GM21529 (cell line): Measurements from ENCODE around the gene BARHL1.
"Not testable (repeated sequence)": the region's sequence is repeated elsewhere in the genome, so short reads cannot be mapped to it uniquely, and the experiment has no call there.

ENCODE experiments used
- ATAC-seq: cut with Tn5 transposase; IDR thresholded peaks from one replicate; pipeline ENCODE4 v1.9.1; 2021; ENCODE audit not compliant: unreplicated experiment

Gene BARHL1

GRCh38 chr9:132556235-132556634 is 26.2 kb upstream of the BARHL1 start:
- no peak for ATAC-seq

GRCh38 chr9:132556714-132557113 is 25.7 kb upstream of the BARHL1 start:
- no peak for ATAC-seq

DNA sequence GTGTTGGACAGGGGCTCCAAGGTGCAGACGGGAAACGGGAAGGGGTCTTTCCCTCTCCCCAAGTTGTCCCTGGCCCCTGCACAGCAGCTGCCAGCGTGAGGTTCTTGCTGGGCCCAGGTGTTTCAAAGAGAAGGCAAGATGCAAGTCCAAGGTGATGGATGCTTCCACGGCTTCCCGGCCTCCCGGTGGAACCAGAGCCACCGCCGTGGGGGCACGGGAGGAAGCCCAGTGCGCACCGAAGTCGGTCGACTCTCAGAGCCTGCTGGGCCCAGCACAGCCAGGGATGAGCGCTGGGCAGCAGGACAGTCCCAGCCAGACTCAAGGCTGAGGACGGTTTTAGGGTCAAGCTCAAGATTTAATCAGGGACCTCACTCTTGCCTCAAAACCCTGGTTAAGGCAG is 25.2 kb upstream of the BARHL1 start:
- no peak for ATAC-seq

DNA sequence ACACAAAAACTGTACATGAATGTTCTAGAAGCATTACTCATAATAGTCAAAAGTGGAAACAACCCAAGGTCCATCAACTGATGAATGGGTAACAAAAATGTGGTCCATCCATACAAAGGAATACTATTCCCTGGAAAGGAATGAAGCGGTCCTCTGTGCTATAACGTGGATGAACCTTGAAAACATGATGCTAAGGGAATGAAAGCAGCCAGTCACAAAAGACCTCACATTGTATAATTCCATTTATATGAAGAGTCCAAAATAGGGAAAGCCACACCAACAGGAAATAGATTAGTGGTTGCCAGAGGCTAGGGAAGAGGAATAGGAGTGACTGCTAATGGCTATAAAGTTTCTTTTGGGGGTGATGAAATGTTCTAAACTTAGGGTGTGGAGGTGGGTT is 22.7 kb upstream of the BARHL1 start:
- ATAC-seq = no peak

DNA sequence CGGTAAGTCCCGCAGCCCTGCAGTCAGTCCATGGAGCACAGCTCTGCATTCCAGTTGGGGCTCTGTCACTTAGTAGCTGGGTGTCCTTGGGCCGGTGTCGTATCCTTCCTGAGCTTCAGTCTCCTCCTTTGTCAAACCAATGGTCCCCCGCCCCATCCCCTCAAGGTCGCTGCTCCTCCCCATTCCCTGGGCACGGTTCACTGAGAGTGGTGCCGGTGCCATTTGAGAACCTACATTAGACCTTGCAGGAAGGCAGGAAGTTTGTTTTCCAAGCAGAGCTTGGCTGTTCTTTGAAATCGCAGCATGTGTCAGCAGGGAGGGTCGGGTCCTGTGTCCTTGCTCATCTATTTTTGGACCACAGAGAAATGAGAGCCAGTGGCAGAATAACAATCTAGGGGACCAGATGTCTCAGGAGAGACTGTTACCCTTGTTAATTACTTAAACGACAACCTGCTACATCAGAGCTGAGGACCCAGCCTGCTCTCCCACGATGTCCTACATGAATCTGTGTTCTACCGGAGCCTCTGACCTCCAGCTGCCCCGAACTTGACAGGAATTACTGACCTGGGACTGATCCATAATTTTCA is 21.7 kb upstream of the BARHL1 start:
- ATAC-seq = no peak

DNA sequence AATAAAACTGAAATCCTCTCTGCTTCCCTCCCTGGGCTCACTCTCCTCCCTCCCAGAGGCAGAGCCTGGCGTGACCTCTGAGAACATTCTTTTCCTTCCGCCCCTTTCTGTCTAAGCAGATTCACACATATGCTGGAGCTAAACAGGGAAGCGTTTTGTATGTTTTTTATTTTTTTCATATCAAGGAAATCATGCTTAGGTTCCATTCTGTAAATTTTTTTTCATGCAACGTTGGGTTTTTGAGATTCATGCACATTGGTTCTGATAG is 20.2 kb upstream of the BARHL1 start:
- no peak for ATAC-seq

DNA sequence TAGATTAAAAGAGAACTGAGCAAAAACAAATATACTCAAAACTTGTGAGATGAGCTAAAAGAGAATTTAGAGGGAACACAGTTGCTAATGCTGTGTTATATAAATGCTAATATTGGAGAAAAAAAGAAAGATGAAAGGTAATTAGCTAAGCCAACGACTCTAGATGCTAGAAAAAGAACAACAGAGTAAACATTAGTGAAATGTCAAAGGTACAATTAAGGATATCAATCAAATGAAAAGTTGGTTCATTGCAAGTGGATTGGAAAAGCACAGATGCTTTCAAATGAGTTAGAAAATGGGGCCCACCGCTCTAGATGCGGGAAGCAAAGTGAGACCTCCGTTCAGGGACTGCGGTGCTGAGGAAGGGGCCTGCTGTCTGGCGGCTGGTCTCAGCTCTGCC is 17.9 kb upstream of the BARHL1 start:
- ATAC-seq = no peak

DNA sequence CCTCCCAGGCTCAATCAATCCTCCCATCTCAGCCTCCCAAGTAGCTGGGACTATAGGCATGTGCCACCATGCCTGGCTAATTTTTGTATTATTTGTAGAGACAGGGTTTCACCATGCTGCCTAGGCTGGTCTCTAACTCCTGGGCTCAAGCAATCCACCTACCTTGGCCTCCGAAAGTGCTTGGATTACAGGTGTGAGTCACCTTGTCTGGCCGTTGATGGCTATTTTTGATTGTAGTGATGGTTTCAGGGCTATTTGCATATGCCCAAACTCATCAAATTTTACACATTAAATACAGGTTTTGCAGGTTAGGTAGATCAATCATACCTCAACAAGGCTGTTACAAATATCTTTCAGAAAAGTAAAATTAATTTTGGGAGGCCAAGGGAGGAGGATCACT is 13.6 kb upstream of the BARHL1 start:
- not testable (repeated sequence) for ATAC-seq

GRCh38 chr9:132571806-132572600 is 10.4 kb upstream of the BARHL1 start:
- no peak for ATAC-seq

DNA sequence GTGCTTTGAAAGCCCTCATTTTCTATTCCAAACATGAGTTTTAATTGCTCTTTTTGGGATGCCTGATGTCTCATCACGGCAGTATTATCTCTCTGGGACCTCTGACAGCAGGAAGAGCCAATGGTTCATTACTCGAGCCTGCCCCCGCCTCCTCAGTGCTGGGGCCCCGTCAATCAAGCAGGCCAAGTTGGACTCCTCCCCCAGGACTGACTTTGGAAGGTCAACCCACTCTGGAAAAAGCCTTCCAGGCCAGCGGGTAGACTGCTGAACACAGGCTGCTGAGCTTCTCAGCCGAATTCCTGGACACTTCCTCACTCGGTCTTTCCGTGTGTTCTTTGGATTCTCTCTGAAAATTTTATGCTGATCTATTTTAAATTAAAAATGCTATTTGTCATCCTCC is 9.5 kb upstream of the BARHL1 start:
- no peak for ATAC-seq

- ATAC-seq = no peak
Measured at GRCh38 chr9:132575005-132575609, 7.3 kb upstream of the BARHL1 start.

GRCh38 chr9:132575811-132576210 is 6.6 kb upstream of the BARHL1 start:
- ATAC-seq = no peak

GRCh38 chr9:132577119-132577518 is 5.3 kb upstream of the BARHL1 start:
- no peak for ATAC-seq

GRCh38 chr9:132578367-132578932 is 4.0 kb upstream of the BARHL1 start:
- no peak for ATAC-seq

- ATAC-seq = no peak
Measured at GRCh38 chr9:132579427-132579798, 3.0 kb upstream of the BARHL1 start.

GRCh38 chr9:132582786-132583583 is 579 bp downstream of the BARHL1 start:
- ATAC-seq = no peak

GRCh38 chr9:132583584-132584304 is 1.3 kb downstream of the BARHL1 start:
- no peak for ATAC-seq

- ATAC-seq = no peak
Measured at GRCh38 chr9:132584601-132585560, 2.5 kb downstream of the BARHL1 start.

DNA sequence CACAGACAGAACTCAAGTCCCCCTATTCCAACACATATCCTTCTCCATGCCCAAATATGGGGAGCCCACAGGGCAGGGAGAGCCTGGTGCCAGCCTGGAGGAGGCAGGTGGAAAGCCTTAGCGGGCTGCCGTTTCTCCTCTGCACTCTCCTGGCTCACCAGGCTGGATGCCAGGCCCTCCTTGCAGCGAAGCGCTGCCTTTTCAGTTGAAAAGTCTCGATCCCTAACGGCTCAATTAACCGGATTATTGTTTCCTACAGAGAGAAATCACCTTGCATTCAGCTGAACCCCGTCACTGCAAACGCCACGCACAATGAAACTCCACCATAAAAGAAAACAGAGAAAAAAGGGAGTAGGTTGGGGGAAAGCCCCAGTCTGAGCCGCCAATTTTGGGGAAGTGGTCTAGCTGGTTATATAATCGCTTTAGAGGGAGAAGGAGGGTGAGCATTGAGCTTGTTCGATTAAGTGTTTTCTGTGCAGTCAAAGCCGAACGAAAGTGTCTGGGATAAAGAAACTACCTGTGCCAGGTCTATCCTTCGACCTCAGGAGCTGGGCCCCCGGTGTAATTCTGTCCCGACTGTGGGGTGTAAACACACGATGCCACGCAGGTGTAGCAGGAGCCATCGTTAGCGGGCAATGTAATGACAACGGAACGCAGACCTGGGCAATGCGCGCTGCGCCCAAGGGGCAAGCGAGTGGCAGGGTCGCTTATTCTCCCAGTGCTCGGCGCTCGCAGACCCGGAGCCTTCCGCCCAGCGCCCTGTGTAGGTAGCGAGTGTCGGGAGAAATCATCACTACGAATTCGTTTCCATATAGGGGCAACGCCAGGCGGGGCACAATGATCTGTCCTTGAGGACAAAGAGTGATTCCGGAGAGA is 3.8 kb downstream of the BARHL1 start:
- ATAC-seq = no peak
